ENCODE measurements around the gene ROBO1.

ROBO1 gene

GRCh38 chr3:78741066-78741645 is 1026.6 kb downstream of the ROBO1 start:
- H4K20me1 ChIP-seq (ENCODE audit: insufficient read depth), result no peaks in the 10 kb centered on the region
- H3K79me2 ChIP-seq (ENCODE audit: insufficient read depth, low read depth), result no peaks in the 10 kb centered on the region
- H2AFZ ChIP-seq (ENCODE audit: low read depth), result no peak overlapping the region
- H3K4me3 ChIP-seq (IDR thresholded peaks at IDR 0.05; ENCODE audit: insufficient read depth, low read depth, low read length), result no peak overlapping the region
- H3K27ac ChIP-seq, result no peak overlapping the region
- peaks cover 14% of the 10 kb centered on the region for H3K4me1 ChIP-seq (ENCODE audit: low read depth, poor library complexity, severe bottlenecking)
- H3K9ac ChIP-seq, result no peak overlapping the region
- no peak overlapping the region for H3K4me2 ChIP-seq
- H3K36me3 ChIP-seq (ENCODE audit: insufficient read depth), result no peaks in the 10 kb centered on the region
- TF ChIP-seq CTCF (conservative IDR thresholded peaks at IDR 0.05; ENCODE audit: low read depth, low read length), result peak; percentile 53
- no peaks in the 10 kb centered on the region for H3K27me3 ChIP-seq (ENCODE audit: insufficient read depth, low read depth)

- no peaks in the 10 kb centered on the region for H3K79me2 ChIP-seq (ENCODE audit: insufficient read depth, low read depth)
- no peak overlapping the region for H3K27ac ChIP-seq
- H3K4me3 ChIP-seq (IDR thresholded peaks at IDR 0.05; ENCODE audit: insufficient read depth, low read depth, low read length), result no peak overlapping the region
- no peak overlapping the region for H3K9ac ChIP-seq
- H2AFZ ChIP-seq (ENCODE audit: low read depth), result no peak overlapping the region
- H3K27me3 ChIP-seq (ENCODE audit: insufficient read depth, low read depth), result no peaks in the 10 kb centered on the region
- TF ChIP-seq CTCF (conservative IDR thresholded peaks at IDR 0.05; ENCODE audit: low read depth, low read length), result no peak
- H3K4me2 ChIP-seq, result no peak overlapping the region
- no peaks in the 10 kb centered on the region for H3K36me3 ChIP-seq (ENCODE audit: insufficient read depth)
- peaks cover 16% of the 10 kb centered on the region for H3K4me1 ChIP-seq (ENCODE audit: low read depth, poor library complexity, severe bottlenecking)
- no peaks in the 10 kb centered on the region for H4K20me1 ChIP-seq (ENCODE audit: insufficient read depth)
These were observed 1029.0 kb downstream of the ROBO1 start for GRCh38 chr3:78738833-78739232.

- Histone ChIP-seq H4K20me1 (ENCODE audit: insufficient read depth) (no peaks in the 10 kb centered on the region), H3K4me1 (ENCODE audit: low read depth, poor library complexity, severe bottlenecking) (peaks cover 17% of the 10 kb centered on the region), H3K9ac (no peak overlapping the region), H3K27ac (no peak overlapping the region), H3K27me3 (ENCODE audit: insufficient read depth, low read depth) (no peaks in the 10 kb centered on the region), H3K36me3 (ENCODE audit: insufficient read depth) (no peaks in the 10 kb centered on the region), H3K4me3 (IDR thresholded peaks at IDR 0.05; ENCODE audit: insufficient read depth, low read depth, low read length) (no peak overlapping the region), H2AFZ (ENCODE audit: low read depth) (no peak overlapping the region), H3K4me2 (no peak overlapping the region), H3K79me2 (ENCODE audit: insufficient read depth, low read depth) (no peaks in the 10 kb centered on the region)
- TF ChIP-seq CTCF (conservative IDR thresholded peaks at IDR 0.05; ENCODE audit: low read depth, low read length), result no peak
These were observed 1029.8 kb downstream of the ROBO1 start for GRCh38 chr3:78737988-78738387.

- H3K4me2 ChIP-seq, result no peak overlapping the region
- peaks cover 9% of the 10 kb centered on the region for H3K4me1 ChIP-seq (ENCODE audit: low read depth, poor library complexity, severe bottlenecking)
- no peaks in the 10 kb centered on the region for H3K36me3 ChIP-seq (ENCODE audit: insufficient read depth)
- no peak for TF ChIP-seq CTCF (conservative IDR thresholded peaks at IDR 0.05; ENCODE audit: low read depth, low read length)
- H3K27me3 ChIP-seq (ENCODE audit: insufficient read depth, low read depth), result no peaks in the 10 kb centered on the region
- H3K9ac ChIP-seq, result no peak overlapping the region
- no peak overlapping the region for H3K4me3 ChIP-seq (IDR thresholded peaks at IDR 0.05; ENCODE audit: insufficient read depth, low read depth, low read length)
- no peak overlapping the region for H2AFZ ChIP-seq (ENCODE audit: low read depth)
- no peaks in the 10 kb centered on the region for H3K79me2 ChIP-seq (ENCODE audit: insufficient read depth, low read depth)
- H3K27ac ChIP-seq, result no peak overlapping the region
- H4K20me1 ChIP-seq (ENCODE audit: insufficient read depth), result no peaks in the 10 kb centered on the region
These were observed 1030.9 kb downstream of the ROBO1 start for GRCh38 chr3:78736863-78737262.
